Right atrium auricular region (tissue), 2 donors: ENCODE measurements around the gene PROSER3. TPM values are rescaled to one million over a fixed set of nuclear protein-coding genes. Genes with fewer than 3 reads are reported as not detected.

Source experiments
- DNase-seq: peaks from one replicate; pipeline ENCODE4 v3.0.0-alpha.2; 2019; ENCODE audit warnings: low spot score
- H3K27ac ChIP-seq, 2 donors: fragments of 200-600 bp; sonication (generic); 1 replicate in 1 of 2; 2 replicates in 1 of 2; pipeline ENCODE4 v1.5.1; 2016 to 2019
- H3K27me3 ChIP-seq, 2 donors: fragments of 200-600 bp; sonication (generic); one replicate each; pipeline versions ENCODE4 v1.5.1 to v1.6.0; 2017 to 2019
- H3K36me3 ChIP-seq: fragments of 200-600 bp; sonication (generic); one replicate; pipeline ENCODE4 v1.5.1; 2016
- H3K4me1 ChIP-seq, 2 donors: fragments of 200-600 bp; sonication (generic); one replicate each; pipeline versions ENCODE4 v1.5.1 to v1.6.0; 2017 to 2019
- H3K4me3 ChIP-seq, 2 donors: fragments of 200-600 bp; sonication (generic); 1 replicate in 1 of 2; 2 replicates in 1 of 2; pipeline ENCODE4 v1.5.1; 2017 to 2019; ENCODE audit warnings: mild to moderate bottlenecking in 1 of 2, moderate library complexity in 1 of 2
- H3K9me3 ChIP-seq, 2 donors: fragments of 200-600 bp; sonication (generic); one replicate each; pipeline ENCODE4 v1.5.1; 2019
- total RNA-seq, 2 donors: library from RNA; depleted of rRNA; stranded (reverse); fragments of >200 nt; gene quantifications; one replicate each; pipeline ENCODE4 v1.1.0, GENCODE V29; 2016
- TF ChIP-seq, protein P1 (sequence below), 2 donors: fragments of 200-600 bp; sonication (generic); IDR thresholded peaks; one replicate each; pipeline ENCODE4 v1.5.1; 2019; ENCODE audit warnings: antibody characterized with exemption in 2 of 2

The PROSER3 gene
- total RNA-seq, 2 donors from 2014 or later: 7.2 TPM

DNA sequence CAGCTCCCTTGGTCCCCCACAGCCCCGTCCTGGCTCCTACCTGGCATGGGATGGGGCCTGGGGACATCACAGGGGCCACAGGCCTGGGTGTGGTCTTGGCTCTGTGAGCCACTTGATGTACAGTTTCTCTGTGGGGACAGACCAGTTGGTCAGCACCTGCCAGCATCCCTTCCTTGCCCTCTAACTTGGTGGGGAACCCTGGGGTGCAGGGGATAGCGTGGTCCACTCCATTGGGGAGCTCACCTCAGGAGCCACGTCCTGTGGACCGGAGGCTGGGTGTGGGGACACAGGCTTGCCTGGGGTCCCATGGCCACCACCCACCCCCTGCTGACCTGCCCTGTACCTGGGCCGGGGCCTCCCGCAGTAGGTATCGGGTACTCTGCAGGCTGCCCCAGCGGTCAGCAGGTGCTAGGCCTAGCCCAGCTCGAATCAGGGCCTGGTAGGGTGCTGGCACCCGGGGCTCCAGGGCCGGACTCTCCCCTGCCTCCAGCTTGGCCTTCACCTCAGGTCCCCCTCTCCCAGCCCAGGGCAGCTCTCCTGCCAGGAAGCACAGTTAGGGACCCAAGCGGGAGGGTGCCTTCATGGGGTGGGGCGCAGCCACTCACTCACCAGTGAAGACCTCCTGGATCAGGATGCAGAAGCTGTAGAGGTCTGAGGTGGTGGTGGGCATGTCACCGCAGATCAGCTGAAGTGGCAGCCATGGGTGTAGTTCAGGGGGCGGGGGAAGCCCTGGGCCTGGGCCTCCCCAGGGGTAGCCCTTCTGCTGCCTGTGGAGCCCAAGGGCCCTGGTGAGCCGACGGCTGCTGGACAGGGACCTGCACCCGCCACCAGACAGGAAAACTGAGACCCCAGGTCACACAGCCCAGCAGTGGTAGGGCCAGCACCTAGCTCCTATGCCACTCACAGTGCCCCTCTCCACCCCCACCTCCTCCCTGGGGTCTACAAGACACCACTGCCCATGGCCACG, 32.3 kb downstream of the PROSER3 start:
- Histone ChIP-seq H3K4me3 (no peak overlapping the region), H3K36me3 (no peaks in the 10 kb centered on the region), H3K27ac (no peak overlapping the region), H3K4me1 (no peaks in the 10 kb centered on the region), H3K27me3 (no peaks in the 10 kb centered on the region), H3K9me3 (no peaks in the 10 kb centered on the region)
- TF ChIP-seq, protein P1, sequence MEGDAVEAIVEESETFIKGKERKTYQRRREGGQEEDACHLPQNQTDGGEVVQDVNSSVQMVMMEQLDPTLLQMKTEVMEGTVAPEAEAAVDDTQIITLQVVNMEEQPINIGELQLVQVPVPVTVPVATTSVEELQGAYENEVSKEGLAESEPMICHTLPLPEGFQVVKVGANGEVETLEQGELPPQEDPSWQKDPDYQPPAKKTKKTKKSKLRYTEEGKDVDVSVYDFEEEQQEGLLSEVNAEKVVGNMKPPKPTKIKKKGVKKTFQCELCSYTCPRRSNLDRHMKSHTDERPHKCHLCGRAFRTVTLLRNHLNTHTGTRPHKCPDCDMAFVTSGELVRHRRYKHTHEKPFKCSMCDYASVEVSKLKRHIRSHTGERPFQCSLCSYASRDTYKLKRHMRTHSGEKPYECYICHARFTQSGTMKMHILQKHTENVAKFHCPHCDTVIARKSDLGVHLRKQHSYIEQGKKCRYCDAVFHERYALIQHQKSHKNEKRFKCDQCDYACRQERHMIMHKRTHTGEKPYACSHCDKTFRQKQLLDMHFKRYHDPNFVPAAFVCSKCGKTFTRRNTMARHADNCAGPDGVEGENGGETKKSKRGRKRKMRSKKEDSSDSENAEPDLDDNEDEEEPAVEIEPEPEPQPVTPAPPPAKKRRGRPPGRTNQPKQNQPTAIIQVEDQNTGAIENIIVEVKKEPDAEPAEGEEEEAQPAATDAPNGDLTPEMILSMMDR (IDR thresholded peaks at IDR 0.05): no peak
- no peak for DNase-seq

DNA sequence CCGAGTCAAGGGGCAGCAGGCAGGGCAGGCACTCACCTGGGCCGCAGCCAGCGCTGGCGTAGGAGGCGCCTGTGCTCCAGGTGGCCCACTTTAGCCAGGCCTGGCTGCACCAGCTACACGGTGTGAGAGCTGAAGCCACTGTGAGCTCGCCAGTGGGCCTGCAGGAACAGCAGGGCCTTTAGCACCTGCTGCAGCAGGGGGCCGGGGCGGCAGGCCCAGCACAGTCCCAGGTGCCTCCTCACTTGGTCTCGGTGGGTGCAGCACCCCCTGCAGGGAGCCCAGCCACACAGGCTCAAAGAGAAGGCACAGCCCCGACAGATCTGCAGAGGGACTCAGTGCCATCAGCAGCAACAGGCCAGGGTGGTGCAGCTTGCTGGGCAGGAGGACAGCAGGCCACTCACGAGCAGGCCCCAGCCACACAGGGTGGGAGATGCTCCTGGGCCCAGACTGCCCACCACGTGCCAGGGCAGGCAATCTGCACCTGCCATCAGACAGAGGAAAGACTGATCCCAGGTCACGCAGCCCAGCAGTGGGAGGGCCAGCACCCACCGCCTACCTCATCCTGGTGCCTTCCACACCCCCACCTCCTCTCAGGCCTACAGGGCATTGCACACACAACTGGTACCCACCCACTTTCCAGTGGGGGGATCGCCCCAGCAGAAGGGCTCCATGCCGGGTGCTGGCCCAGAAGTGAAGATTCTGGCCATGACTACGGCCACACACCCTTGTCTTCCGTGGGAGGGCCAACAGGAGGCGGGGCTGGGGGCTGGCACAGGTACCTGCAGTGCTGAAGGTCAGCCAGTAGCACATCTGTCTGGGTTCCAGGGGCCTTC, 33.2 kb downstream of the PROSER3 start:
- TF ChIP-seq, protein P1 (IDR thresholded peaks at IDR 0.05): no peak
- H3K4me1 ChIP-seq: no peaks in the 10 kb centered on the region
- no peak for DNase-seq

DNA sequence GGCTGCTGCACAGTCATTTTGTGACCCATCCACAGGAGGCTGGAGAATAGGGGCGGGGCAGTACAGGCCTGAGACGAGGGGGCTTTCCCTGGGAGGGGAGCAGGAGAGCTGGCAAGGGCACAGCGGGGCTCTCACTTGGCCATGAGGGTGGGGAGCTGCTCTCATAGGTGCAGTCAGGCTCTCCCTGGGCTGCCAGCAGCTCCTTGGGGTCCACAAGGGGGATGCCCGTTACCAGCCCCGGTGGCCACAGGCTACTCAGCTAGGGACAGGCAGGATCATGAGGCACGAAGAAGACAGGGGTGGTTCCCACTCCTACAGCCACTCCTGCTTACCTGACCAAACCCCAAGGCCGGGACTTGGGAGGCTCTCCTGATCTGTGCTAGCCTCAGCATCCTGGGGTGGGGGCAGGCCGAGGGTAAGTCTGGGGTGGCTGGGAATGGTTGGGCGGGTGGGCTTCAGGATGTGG, 33.9 kb downstream of the PROSER3 start:
- H3K9me3 ChIP-seq: no peaks in the 10 kb centered on the region
- H3K27me3 ChIP-seq: no peaks in the 10 kb centered on the region
- no peaks in the 10 kb centered on the region for H3K36me3 ChIP-seq
- TF ChIP-seq, protein P1 (IDR thresholded peaks at IDR 0.05): no peak
- no peak overlapping the region for H3K27ac ChIP-seq
- no peak for DNase-seq
- no peaks in the 10 kb centered on the region for H3K4me1 ChIP-seq
- H3K4me3 ChIP-seq: no peak overlapping the region

More for the DNA sequence above, 33.2 kb downstream of the PROSER3 start:
- Histone ChIP-seq H3K9me3 (no peaks in the 10 kb centered on the region), H3K36me3 (no peaks in the 10 kb centered on the region), H3K27me3 (no peaks in the 10 kb centered on the region), H3K27ac (no peak overlapping the region), H3K4me3 (no peak overlapping the region)

DNA sequence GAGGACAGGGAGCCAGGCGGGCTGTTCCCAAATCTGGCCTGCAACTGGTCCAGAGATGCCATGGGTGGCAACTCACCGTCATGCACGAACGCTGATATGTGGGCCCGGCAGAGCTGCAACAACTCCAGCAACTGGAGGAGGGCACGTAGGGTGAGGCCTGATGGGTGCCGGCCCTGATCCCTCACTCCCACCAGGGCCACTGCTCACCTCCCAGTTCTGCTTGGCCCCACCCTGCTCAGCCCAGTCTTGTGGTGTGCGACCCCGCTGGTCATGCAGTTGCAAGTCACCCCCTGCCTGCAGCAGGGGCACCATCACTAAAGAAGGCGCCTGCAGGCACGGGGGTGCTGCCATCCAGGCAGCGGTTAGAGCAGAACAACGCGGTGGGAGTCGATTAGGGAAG, 34.3 kb downstream of the PROSER3 start:
- H3K27ac ChIP-seq: no peak overlapping the region
- peaks cover 0 to 1% of the 10 kb centered on the region in 2 donors for H3K27me3 ChIP-seq
- H3K4me3 ChIP-seq: no peak overlapping the region
- H3K9me3 ChIP-seq: no peaks in the 10 kb centered on the region
- peaks cover 0 to 1% of the 10 kb centered on the region in 2 donors for H3K4me1 ChIP-seq
- H3K36me3 ChIP-seq: no peaks in the 10 kb centered on the region
- DNase-seq: no peak
- TF ChIP-seq, protein P1 (IDR thresholded peaks at IDR 0.05): no peak

DNA sequence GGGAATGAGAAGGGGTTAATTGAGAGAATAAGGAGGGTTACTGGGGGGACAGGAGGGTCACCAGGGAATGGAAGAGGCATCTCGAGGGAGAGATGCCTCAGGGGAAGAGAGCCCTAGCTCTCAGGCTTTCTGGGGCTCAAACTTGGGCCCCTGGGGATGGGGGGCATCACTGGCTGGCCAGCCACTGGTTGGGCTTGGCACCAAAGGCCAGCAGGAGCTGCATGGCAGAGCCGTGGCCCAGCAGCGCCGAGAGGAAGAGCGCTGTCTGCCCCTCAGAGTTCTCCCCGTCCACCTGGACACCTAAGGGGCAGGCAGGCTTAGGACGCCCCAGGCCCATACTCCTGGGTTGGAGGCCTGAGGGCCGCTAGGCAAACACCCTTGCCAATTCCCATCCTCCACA, 34.9 kb downstream of the PROSER3 start:
- Histone ChIP-seq H3K4me3 (no peak overlapping the region), H3K27ac (no peak overlapping the region), H3K4me1 (peaks cover 0 to 6% of the 10 kb centered on the region in 2 donors), H3K36me3 (no peaks in the 10 kb centered on the region), H3K27me3 (peaks cover 0 to 6% of the 10 kb centered on the region in 2 donors), H3K9me3 (no peaks in the 10 kb centered on the region)
- no peak for DNase-seq
- TF ChIP-seq, protein P1 (IDR thresholded peaks at IDR 0.05): no peak
